HK-2 (cell line): ENCODE data around the gene RASA2.

Experiments
- DNase-seq: peaks from one replicate; pipeline ENCODE4 v3.0.0-alpha.2; 2018; ENCODE audit not compliant: unreplicated experiment

Gene RASA2, protein sequence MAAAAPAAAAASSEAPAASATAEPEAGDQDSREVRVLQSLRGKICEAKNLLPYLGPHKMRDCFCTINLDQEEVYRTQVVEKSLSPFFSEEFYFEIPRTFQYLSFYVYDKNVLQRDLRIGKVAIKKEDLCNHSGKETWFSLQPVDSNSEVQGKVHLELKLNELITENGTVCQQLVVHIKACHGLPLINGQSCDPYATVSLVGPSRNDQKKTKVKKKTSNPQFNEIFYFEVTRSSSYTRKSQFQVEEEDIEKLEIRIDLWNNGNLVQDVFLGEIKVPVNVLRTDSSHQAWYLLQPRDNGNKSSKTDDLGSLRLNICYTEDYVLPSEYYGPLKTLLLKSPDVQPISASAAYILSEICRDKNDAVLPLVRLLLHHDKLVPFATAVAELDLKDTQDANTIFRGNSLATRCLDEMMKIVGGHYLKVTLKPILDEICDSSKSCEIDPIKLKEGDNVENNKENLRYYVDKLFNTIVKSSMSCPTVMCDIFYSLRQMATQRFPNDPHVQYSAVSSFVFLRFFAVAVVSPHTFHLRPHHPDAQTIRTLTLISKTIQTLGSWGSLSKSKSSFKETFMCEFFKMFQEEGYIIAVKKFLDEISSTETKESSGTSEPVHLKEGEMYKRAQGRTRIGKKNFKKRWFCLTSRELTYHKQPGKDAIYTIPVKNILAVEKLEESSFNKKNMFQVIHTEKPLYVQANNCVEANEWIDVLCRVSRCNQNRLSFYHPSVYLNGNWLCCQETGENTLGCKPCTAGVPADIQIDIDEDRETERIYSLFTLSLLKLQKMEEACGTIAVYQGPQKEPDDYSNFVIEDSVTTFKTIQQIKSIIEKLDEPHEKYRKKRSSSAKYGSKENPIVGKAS

DNA sequence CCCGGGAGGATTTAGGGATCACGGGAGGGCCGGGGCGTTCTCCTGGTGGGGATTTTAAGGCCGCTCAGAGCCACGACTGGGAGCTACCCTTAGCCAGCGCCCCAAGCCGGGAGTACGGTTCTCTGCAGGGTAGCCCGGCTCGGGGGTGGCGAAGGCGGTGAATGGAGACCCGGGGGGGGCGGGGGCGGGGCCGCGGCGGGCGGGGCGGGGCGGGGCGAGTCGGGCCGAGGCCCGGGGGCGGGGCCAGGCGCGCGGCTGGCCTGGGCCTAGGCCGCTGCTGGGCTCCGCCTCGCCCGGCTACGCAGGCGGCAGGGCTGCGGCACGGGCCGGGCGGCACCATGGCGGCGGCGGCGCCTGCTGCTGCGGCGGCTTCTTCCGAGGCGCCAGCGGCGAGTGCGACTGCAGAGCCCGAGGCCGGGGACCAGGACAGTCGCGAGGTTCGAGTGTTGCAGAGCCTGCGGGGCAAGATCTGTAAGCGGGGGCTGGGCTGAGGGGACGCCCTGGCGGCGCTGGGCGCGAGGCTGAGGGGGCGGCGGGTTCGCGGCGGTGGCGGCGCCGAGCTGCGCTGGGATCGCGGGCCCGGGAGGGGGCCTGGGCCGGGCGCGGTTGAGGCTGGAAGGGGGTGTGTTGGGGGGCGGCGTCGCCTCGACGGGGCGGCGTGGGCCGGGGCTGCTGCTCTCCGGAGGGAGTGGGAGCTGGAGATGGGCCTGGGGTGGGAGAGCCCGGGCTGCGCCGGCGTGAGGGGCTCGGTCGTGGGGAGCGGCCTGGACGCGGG lies at the start of gene RASA2:
Gene RASA2, plus strand, starts transcription at position 282 of the 775 bp plus-strand sequence. Its CDS starts 57 bp downstream, at position 339.
- DNase-seq = peak; percentile 79

DNA sequence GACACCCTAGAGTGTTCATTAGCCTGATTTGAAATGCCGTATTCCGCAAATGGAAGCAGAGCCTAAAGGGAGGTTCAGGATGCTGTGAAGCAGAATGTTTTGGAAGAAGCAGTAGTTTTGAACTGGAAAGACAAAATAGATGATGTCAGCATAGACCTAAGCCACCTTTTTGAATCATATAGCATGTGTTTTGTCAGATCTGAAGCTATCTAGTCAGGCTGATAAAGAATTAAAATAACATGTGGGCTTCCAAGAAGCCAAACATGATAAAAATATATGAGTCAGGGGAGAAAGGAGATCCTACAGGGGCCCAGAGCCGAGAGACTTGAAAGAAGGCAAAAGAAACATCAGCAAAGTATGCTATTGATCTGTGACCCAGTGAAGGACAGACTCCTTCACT lies 47.2 kb upstream of the RASA2 start:
- no peak for DNase-seq

DNA sequence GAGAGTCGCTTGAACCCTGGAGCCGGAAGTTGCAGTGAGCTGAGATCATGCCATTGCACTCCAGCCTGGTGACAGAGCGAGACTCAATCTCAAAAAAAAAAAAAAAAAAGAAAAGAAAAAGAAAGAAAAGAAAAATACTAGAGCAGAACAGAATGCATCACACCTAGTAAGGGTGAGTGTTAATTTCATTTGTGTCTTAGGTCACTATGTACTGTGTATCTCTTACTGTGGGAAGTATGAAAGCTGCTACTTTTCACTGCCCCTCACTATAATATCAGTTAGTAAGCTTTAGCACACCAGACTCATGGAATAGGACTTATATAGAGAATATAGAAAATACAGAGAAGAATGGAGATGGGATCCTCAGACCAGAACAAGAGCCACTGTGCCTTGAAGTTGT lies 45.9 kb upstream of the RASA2 start:
- no peak for DNase-seq

DNA sequence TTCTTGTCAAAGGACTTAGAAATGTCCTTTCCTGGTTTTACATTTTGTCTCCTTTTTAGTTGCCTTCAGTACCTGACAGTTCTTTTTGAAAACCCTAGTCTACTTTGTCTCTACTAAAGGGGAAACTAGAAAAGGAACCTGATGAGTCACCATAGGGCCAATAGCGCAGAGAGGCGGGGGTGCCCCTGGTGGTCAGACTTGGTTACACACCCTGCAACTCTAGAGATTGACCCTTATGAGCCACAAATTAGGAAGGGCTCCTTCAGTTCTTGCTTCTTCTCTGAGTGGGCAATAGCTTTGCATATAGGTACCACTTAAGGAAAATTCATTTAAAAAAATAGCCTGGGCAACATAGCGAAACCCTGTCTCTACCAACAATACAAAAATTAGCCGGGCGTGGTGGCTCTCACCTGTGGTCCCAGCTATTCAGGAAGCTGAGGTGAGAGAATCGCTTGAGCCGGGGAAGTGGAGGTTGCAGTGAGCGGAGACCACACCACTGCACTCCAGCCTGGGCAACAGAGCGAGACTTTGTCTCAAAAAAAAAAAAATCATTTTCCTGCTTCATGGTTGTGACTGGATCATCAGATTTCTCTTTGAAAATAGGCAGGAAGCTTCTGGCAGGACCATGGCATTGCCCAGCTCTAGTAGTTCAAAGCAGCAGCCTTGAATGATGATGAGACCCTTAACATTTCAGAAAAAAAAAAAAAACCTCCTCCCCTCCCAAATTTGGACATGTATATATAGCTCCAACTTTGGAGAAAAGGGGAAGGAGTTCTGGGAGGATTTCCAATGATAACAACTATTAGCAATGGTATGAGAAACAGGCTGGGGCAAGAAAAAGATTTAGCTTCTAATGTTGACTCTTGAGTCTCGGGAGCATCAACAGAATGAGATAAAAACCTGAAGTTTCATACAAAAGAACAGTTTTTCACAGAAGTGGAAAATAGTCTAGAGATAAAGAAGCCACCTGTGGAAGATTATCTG lies 45.2 kb upstream of the RASA2 start:
- DNase-seq = peak; percentile 67

DNA sequence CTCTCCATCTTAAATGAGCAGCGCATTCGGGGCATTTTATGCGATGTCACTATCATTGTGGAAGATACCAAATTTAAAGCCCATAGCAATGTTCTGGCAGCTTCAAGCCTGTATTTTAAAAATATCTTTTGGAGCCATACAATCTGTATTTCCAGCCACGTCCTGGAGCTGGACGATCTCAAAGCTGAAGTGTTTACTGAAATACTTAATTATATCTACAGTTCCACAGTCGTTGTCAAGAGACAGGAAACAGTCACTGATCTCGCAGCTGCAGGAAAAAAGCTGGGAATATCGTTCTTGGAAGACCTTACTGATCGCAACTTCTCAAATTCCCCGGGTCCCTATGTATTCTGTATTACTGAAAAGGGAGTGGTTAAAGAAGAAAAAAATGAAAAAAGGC lies 44.4 kb upstream of the RASA2 start:
- DNase-seq = no peak

DNA sequence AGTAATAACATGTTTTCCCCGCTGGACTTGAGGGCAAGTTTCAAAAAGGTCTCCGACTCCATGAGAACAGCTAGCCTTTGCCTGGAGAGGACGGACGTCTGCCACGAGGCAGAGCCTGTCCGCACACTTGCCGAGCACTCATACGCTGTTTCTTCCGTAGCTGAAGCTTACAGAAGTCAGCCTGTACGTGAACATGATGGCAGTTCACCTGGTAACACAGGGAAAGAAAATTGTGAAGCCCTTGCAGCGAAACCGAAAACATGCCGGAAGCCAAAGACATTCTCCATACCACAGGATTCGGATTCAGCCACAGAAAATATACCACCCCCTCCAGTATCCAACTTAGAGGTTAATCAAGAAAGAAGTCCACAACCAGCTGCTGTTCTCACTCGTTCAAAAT lies 43.9 kb upstream of the RASA2 start:
- DNase-seq = no peak

DNA sequence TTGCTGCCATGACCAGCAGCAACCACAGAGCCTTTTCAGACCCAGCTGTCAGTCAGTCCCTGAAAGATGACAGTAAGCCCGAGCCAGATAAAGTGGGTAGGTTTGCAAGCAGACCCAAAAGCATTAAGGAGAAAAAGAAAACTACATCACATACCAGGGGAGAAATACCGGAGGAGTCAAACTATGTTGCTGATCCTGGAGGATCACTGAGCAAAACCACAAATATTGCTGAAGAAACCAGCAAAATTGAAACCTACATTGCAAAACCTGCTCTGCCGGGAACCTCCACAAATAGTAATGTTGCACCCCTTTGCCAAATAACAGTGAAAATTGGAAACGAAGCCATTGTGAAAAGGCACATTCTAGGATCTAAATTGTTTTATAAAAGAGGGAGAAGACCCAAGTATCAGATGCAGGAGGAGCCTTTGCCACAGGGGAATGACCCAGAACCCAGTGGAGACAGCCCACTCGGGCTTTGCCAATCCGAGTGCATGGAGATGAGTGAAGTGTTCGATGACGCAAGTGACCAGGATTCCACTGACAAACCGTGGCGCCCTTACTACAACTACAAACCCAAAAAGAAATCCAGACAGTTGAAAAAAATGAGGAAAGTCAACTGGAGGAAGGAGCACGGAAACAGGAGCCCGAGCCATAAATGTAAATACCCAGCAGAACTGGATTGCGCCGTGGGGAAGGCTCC lies 42.1 kb upstream of the RASA2 start:
- DNase-seq = no peak

DNA sequence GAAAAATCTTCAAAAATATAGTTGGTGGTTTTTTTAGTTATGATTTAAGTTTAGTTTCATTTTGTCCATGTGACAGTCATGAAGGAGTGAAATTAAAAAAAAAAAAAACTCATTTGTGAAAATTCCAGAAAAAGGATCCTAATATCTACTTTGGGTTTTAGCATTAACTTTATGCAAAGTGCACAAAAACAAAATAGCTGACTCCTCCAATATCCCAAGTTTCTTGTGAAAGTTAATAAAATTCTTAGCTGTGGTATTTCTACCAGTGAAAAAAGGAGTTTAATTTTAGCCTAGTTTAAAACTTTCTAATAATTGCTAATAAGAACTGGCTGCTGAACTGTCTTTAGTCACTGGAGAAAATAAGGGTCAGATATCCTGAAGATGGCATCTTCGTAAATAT lies 40.8 kb upstream of the RASA2 start:
- DNase-seq = no peak

DNA sequence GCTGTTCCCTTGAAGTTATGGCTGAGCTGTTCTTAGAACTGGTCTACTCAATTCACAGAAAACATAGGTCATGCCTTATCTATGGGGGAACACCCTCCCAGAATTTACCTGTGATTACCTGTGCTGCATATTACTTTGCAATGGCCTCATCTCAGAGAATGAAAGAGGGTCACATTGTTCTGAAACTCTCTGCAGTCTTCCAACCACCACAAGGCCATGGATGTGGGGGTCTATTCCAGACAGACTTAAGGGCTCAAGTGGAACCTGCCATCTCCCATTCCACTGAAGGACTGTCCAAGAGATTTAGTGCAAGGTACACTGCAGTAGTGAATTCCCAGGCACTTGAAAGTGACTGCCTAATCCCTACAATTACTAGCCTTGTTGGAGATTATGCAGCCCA lies 40.1 kb upstream of the RASA2 start:
- no peak for DNase-seq

DNA sequence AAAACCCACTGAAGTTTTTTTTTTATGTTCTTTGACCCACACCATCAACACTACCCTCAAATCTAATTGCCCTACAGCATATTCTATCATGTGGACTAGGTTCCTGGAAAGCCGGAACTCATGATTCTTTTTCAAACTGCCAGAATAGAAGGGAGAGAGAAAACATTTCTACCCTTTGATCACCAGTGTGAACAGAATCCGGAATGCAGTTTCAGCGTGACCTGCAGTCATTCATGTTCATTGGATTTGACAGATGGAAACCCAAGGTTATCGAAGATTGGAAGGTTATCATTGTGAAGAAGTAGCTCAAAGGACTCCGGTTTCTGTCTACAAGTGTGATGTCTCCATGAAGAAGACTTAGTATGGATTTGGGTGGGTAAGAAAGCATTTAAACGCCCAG lies 39.4 kb upstream of the RASA2 start:
- no peak for DNase-seq

DNA sequence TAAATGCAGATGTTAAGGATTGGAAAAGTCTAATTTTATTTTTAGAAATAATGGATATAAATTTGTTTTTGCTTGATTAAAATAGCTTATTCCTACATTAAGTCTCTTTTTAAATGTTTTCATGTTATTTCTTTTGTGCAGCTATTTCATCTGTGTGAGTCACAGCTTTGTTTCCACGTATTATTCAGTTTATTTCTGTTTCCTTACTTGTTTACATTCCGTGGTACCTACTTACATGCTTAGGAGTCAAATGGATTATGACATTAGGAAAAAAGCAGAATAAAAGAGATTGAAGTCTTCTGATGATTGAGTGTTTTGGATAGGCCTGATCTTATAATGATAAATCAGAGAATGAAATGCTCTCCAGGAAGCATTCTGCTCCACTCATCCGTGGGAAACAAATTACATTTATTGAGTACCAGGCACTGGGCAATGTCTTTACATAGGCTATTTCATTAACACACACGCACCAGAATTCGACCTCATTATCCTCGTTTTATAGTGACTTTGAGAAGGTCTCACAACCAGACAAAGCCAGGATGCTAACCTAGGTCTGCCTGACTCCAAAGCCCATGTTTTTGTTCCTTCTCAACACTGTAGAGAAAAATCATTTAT lies 38.1 kb upstream of the RASA2 start:
- DNase-seq = no peak

DNA sequence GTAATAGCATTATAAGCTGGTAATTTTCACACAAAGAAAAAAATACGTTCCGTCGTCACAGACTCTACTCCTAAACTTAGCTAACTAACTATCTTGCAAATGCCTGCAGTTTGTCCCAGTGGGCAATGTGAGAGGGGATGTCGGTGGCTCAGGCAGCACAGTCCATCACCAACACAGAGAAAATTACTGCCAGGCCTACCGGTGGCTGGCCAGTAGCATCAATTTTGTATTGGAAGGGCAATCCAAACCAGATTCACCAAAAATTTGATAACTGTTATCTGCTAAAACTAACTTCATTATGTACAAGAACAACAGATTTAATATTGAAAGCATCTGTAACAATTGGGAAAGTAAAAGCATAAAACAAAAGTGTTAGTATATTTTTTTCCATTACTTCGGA lies 37.4 kb upstream of the RASA2 start:
- DNase-seq = no peak

DNA sequence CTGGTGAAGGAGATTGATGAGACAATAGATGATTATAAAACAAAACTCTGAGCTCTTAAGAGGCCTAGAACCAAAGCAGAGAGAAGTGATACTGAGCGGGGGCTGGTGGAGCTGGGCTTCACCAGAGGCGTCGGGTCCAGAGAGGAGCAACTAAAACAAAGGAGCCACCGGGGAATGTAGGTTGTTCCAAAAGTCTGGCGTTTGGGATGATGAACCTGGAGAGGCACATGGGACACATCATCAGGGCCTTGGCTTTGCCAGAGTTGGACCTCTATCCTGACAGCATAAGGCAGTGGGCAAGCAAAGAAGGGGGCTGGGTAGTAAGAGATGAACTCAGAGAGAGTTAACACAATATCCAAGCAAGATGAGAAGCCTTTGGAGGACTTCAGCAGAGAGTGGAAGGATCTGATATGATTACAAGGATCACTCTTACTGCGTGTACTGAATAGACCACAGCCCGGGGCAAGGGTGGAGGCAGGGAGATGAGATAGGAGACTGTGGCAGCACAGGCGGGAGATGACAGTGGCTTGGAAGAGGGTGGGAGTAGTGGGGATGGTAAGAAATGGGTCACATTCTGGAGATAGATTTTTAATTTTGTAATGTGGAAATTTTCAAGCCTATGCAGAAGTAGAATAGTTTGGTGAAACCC lies 36.0 kb upstream of the RASA2 start:
- DNase-seq = no peak

DNA sequence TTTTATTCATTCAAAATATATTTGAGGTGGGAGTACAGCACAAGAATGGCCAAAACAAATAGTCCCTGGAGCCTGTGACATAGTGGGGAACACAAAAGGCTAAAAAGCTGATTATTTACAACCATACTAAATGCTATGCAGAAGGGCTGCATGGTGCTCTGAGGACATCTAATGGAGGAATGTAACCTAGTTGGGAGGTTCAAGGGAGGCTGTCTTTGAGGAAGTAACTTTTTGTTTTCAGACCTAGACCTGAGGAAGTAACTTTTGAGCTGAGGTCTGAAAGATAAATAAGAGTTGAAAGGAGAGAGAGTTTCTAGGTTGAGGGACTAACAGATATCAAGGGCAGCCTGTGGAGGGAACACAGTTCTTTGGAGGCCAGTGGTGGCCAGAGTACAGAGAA lies 34.8 kb upstream of the RASA2 start:
- DNase-seq = no peak

DNA sequence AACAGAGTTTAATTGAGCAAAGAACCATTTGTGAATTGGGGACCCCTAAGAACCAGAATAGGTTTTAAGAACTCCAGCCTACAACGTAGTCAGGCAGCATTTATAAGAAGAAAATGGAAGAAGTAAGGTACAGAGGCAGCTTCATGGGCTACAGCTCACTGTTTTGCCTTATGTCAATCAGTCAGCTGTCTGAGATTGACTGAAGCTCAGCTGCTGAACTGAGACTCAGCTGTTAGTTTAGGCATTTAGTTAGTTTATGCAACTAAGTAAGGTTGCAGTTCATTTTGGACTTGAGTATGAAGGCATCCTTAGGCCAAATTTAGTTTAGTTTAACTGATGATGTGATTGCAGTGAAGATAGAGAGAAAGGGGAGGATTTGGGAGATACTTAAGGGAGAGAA lies 34.1 kb upstream of the RASA2 start:
- no peak for DNase-seq

DNA sequence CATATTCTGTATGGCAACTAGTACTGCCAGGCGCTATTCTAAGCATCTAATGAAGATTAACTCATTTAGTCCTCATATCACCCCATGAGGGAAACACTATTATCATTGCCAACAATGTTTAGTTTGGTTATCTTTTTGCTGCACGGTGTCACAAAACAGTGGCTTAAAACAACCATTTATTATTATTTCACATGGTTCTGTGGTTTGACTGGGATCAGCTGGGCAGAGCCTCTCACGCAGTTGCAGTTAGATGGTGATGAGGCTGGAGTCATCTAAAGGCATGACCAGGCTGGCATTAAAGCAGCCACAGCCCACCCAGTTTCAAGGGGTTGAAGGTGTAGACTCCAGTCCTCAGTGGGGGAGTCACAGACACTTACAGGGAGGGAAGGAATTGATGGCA lies 32.8 kb upstream of the RASA2 start:
- no peak for DNase-seq

DNA sequence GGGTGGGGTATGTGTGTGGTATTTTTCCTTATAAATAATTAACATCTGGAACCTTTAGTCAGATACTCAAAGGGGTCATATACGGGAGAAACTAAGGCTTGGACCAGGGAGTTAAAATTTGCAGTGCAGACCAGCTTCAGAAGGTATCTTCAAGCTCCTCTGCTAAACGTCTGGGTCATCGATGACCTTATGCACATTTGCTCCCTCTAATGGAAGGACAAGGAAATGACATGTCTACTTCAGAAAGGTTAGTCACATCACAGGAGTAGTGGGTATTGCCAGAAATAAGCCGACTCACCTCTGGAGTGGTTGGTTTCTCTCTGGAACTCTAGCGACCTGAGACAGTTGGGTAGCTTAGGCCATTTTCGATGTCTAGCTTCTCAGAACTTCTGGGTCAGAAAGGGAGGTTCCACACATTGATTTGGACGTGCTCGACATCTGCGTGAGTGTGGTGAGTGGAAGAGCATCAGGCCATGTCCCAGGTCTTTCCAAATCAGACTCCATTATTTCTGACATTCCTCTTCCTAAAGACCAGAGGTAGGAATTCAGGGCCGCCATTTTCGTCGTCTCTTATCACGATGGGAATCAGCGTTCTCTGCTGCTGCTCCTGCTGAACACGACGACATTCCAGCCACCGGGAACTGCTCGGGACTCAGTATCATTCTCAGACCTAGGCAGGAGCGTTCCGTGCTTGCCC lies 31.8 kb upstream of the RASA2 start:
- peak; percentile 41 for DNase-seq

DNA sequence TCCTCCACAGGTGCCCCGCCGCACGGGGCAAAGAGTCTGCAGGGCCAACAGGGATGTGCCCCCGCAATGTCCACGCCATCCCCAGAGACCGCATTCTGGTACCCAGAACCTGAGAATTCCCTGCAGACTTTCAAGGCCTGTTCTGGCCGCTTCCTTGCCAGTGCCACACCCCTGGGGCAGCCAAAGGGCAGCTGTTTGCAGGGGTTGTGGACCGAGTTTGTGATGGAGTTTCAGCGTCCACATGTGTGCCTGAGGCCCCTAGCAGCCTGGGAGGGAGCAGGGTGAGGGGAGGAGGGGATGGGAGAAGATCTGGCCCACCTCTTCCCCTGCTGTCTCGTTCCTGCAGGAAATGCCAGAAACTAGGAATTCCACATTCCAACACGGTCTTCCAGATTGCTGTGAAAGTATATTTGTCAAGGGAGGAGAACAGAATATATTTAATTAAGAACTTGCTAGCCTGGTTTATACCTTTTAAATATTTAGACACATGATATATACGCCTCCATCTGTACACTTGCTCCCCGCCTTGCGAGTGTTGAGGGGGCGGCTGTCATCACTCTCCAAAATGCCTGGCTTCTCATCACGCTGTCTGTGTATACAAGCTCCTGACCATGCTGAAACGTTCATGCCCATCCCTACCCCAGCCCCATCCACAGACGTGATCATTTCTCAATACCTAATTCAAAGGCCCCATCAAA lies 31.1 kb upstream of the RASA2 start:
- DNase-seq = no peak
